GM12891 (cell line): ENCODE measurements around the gene ZSCAN22.

ENCODE experiments used
- POLR2A ChIP-seq: IDR thresholded peaks from 2 replicates; pipeline ENCODE4 v1.6.1; 2011; ENCODE audit warnings: low read depth, low read length, control low read depth
- POLR2AphosphoS5 ChIP-seq: IDR thresholded peaks from 2 replicates; pipeline ENCODE4 v1.6.1; 2011; ENCODE audit warnings: low read depth, low read length, control low read depth
- SPI1 ChIP-seq: IDR thresholded peaks from 2 replicates; pipeline ENCODE4 v1.6.1; 2011; ENCODE audit warnings: low read depth, low read length, control low read depth
- TAF1 ChIP-seq: IDR thresholded peaks from 2 replicates; pipeline ENCODE4 v1.6.1; 2011; ENCODE audit warnings: low read depth, low read length, control low read depth

- TF ChIP-seq POLR2A (no peak), POLR2AphosphoS5 (no peak), SPI1 (no peak), TAF1 (no peak)
These were observed 19.1 kb upstream of the ZSCAN22 start for GRCh38 chr19:58307736-58308135.
